ENCODE results near the gene CCDC192. TPM values are rescaled to one million over a fixed set of nuclear protein-coding genes. Genes with fewer than 3 reads are reported as not detected.

Gene CCDC192
- total and polyA plus RNA-seq, 2 donors (not counting 3 experiments of a cell fraction or from before 2014, with no cell fraction given), result not detected

DNA sequence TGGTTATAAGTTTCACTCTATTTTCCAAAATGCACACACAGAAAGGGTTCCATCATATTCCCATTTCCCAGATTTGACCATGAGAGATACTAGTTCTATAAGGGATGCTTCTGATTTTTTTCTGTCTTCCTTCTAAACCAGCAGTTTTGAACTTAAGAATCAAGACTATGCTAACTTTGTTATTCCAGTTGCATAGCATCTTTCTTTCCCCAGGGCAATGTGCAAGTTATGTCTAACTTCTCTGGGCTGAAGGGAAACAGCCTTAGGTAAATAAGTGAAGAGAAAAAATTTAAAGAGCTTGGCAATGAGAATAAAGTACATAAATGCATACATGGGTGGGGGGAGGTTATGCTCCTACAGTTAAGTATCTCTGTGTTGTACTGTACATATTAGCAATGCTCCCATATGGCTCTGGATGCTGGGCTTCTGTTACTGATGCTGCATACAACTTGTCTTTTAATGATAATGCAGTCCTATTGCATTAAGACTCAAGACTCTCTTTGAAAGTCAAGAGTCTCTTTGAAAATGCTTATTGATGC is 254.6 kb downstream of the CCDC192 start:
- H3K9ac ChIP-seq (replicated peaks; ENCODE audit: extremely low read depth, insufficient read depth, low read length), result no peak overlapping the region
- H3K9me1 ChIP-seq (replicated peaks; ENCODE audit: control insufficient read depth, extremely low read depth, insufficient read depth, low read length), result no peaks in the 10 kb centered on the region
- POLR2A ChIA-PET, result no interaction called here
- DNase-seq (ENCODE audit: low read depth, low spot score) (no peak), FAIRE-seq (no peak)
- H3K4me1 ChIP-seq (ENCODE audit: control insufficient read depth, extremely low read depth, insufficient read depth, low read length), result peaks cover 44% of the 10 kb centered on the region
- CTCF ChIA-PET, result interaction anchor here (0.7 to 2.8 kb wide), 7 partner anchors 9 to 244 kb away, joined by 3 to 12 read pairs (median 5); no protein-coding TSS in a partner anchor
- no peaks in the 10 kb centered on the region for H3K79me2 ChIP-seq (ENCODE audit: control insufficient read depth, insufficient read depth, low read length)
- H3K27ac ChIP-seq (ENCODE audit: insufficient read depth, low read depth, low read length), result no peak overlapping the region
- H3K27me3 ChIP-seq (ENCODE audit: control insufficient read depth in 2 of 2, insufficient read depth in 2 of 2, low read length in 2 of 2), result no peaks in the 10 kb centered on the region
- no peak overlapping the region for H3K4me3 ChIP-seq (replicated peaks in 1 of 3; ENCODE audit: insufficient read depth in 1 of 3, low read depth in 1 of 3, low read length in 3 of 3)
- BruUV-seq (replicated peaks), result no TSS peak
- no peaks in the 10 kb centered on the region for H3K36me3 ChIP-seq (ENCODE audit: control insufficient read depth in 2 of 2, extremely low read depth in 1 of 2, insufficient read depth in 2 of 2, low read length in 2 of 2)
- H2AFZ ChIP-seq (ENCODE audit: low read depth, low read length), result no peak overlapping the region
- H3K9me3 ChIP-seq (replicated peaks; ENCODE audit: control insufficient read depth, insufficient read depth, low read length), result no peaks in the 10 kb centered on the region
- H4K20me1 ChIP-seq (replicated peaks; ENCODE audit: control insufficient read depth, extremely low read depth, insufficient read depth, low read length), result no peaks in the 10 kb centered on the region
- intact Hi-C loops (cut with micrococcal nuclease) (loop anchor here (2.0 kb wide), 1 partner anchor 49 kb away; no protein-coding TSS in a partner anchor), dilution Hi-C loops (cut with MboI; ENCODE audit: extremely low pct_ligation_motif_present, low sequenced_read_pairs) (no loop called here)
- TF ChIP-seq MAX (IDR thresholded peaks at IDR 0.05; ENCODE audit: insufficient read depth, insufficient read length) (no peak), FOS (IDR thresholded peaks at IDR 0.05; ENCODE audit: borderline replicate concordance, insufficient read depth, low read length) (no peak), EZH2 (IDR thresholded peaks at IDR 0.05; ENCODE audit: borderline replicate concordance, low read depth, low read length, severe bottlenecking) (no peak), POLR2AphosphoS5 (IDR thresholded peaks at IDR 0.05; ENCODE audit: insufficient read depth, low read depth, low read length) (no peak), JUN (IDR thresholded peaks at IDR 0.05; ENCODE audit: borderline replicate concordance, insufficient read depth, insufficient read length, low read depth) (no peak), MYC (IDR thresholded peaks at IDR 0.05; ENCODE audit: low read depth, low read length) (no peak), POLR2A (IDR thresholded peaks at IDR 0.05; ENCODE audit: low read depth, low read length) (no peak), GATA2 (IDR thresholded peaks at IDR 0.05; ENCODE audit: insufficient read depth, insufficient read length, low read depth, low read length) (no peak)
- TF ChIP-seq, protein P1, sequence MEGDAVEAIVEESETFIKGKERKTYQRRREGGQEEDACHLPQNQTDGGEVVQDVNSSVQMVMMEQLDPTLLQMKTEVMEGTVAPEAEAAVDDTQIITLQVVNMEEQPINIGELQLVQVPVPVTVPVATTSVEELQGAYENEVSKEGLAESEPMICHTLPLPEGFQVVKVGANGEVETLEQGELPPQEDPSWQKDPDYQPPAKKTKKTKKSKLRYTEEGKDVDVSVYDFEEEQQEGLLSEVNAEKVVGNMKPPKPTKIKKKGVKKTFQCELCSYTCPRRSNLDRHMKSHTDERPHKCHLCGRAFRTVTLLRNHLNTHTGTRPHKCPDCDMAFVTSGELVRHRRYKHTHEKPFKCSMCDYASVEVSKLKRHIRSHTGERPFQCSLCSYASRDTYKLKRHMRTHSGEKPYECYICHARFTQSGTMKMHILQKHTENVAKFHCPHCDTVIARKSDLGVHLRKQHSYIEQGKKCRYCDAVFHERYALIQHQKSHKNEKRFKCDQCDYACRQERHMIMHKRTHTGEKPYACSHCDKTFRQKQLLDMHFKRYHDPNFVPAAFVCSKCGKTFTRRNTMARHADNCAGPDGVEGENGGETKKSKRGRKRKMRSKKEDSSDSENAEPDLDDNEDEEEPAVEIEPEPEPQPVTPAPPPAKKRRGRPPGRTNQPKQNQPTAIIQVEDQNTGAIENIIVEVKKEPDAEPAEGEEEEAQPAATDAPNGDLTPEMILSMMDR (IDR thresholded peaks at IDR 0.05; ENCODE audit: extremely low read depth in 1 of 2, insufficient read depth in 1 of 2, low read depth in 1 of 2, low read length in 2 of 2), result no peak
- H3K4me2 ChIP-seq (ENCODE audit: insufficient read depth, low read length), result no peak overlapping the region

Measured in endothelial cell of umbilical vein (primary cell).